Endodermal cell (in vitro differentiated cells): ENCODE results near the gene ELMO3. TPM values are rescaled to one million over a fixed set of nuclear protein-coding genes. Genes with fewer than 3 reads are reported as not detected.

ENCODE experiments used
- DNase-seq: peaks from one replicate; pipeline ENCODE4 v3.0.0-alpha.2; 2017
- H3K27ac ChIP-seq: 2 replicates; pipeline ENCODE4 v1.5.1; 2013; ENCODE audit warnings: mild to moderate bottlenecking, low read depth, low read length, moderate library complexity
- H3K27me3 ChIP-seq: 2 replicates; pipeline ENCODE4 v1.6.1; 2013; ENCODE audit warnings: mild to moderate bottlenecking, low read length, moderate library complexity; ENCODE audit not compliant: insufficient read depth, control insufficient read depth, poor library complexity, severe bottlenecking
- H3K36me3 ChIP-seq: 2 replicates; pipeline ENCODE4 v1.7.0; 2013; ENCODE audit warnings: mild to moderate bottlenecking, low read length, moderate library complexity; ENCODE audit not compliant: control insufficient read depth, insufficient read depth
- H3K4me1 ChIP-seq: one replicate; pipeline ENCODE4 v1.7.0; 2013; ENCODE audit warnings: low read length; ENCODE audit not compliant: control insufficient read depth, insufficient read depth
- H3K4me3 ChIP-seq: 2 replicates; pipeline ENCODE4 v1.5.1; 2013; ENCODE audit warnings: mild to moderate bottlenecking, low read length, moderate library complexity
- H3K9ac ChIP-seq: 2 replicates; pipeline ENCODE4 v1.6.1; 2013; ENCODE audit warnings: mild to moderate bottlenecking, low read length, moderate library complexity; ENCODE audit not compliant: poor library complexity, severe bottlenecking; ENCODE audit errors: extremely low read depth
- H3K9me3 ChIP-seq: 2 replicates; pipeline ENCODE4 v1.6.1; 2013; ENCODE audit warnings: mild to moderate bottlenecking, low read length, moderate library complexity; ENCODE audit not compliant: control insufficient read depth
- H3K27ac Mint-ChIP-seq: 2 replicates; pipeline ENCODE4 v1.8.0; 2020; ENCODE audit warnings: mixed read lengths
- H3K27me3 Mint-ChIP-seq: 2 replicates; pipeline ENCODE4 v1.8.0; 2021; ENCODE audit warnings: mild to moderate bottlenecking, mixed read lengths; ENCODE audit not compliant: insufficient read depth
- H3K36me3 Mint-ChIP-seq: 2 replicates; pipeline ENCODE4 v1.8.0; 2020; ENCODE audit warnings: low read depth, mixed read lengths
- H3K4me1 Mint-ChIP-seq: 2 replicates; pipeline ENCODE4 v1.8.0; 2020; ENCODE audit warnings: mixed read lengths
- H3K4me3 Mint-ChIP-seq: 2 replicates; pipeline ENCODE4 v1.8.0; 2020; ENCODE audit warnings: mild to moderate bottlenecking, moderate library complexity, mixed read lengths
- H3K9me3 Mint-ChIP-seq: 2 replicates; pipeline ENCODE4 v1.8.0; 2020; ENCODE audit warnings: mild to moderate bottlenecking, mixed read lengths
- CTCF ChIP-seq: fragments of 200-600 bp; sonication (generic); conservative IDR thresholded peaks from 2 replicates; pipeline ENCODE4 v1.5.0; 2021; ENCODE audit warnings: antibody characterized with exemption, mild to moderate bottlenecking
- WGBS, 2 experiments: methylation state at CpG; one replicate each; pipeline versions ENCODE4 v1.1.5 to v1.1.7; 2013; ENCODE audit warnings: missing lambda C conversion rate in 2 of 2, mixed read lengths in 1 of 2; ENCODE audit not compliant: insufficient coverage in 1 of 2, insufficient read length in 1 of 2; 5-methylcytosine and 5-hydroxymethylcytosine counted together
- total RNA-seq, 2 donors: library from RNA; stranded (reverse); fragmentation: NEBNext Ultra II Directional in 1 of 2; extraction: Animal tissue kit (Norgen Biotek cat#: 25700) in 1 of 2; gene quantifications; 2 replicates in 1 of 2; 3 replicates in 1 of 2; pipeline ENCODE4 v1.2.1, GENCODE V29; 2021

Gene ELMO3
- total RNA-seq, 2 donors from 2014 or later: 5.6 to 6.4 TPM

DNA sequence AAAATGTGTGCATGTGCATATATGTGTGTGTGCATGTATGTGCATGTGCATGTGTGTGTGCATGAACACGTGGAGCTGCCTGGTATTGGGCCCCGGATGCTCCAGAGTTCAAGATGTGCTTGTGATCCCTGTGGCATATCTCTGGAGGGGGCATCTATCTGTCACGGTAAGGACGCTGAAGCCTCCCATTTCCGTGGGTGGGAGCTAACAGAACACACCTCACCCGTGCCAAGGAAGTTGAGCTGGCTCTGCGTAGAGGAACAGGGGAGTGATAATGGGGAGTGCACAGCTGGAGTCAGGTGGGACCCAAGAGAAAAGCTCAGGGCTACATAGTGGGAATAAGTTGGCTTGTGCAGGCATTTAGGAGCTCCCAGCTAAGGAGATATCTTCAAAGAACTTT, 12.7 kb downstream of the ELMO3 start:
- no peak overlapping the region for H3K4me3 ChIP-seq
- H3K9ac ChIP-seq: no peak overlapping the region
- no peak overlapping the region for H3K27ac ChIP-seq
- Mint-ChIP-seq H3K27me3 (peaks cover 46% of the 10 kb centered on the region), H3K4me3 (no peak overlapping the region), H3K36me3 (no peaks in the 10 kb centered on the region), H3K4me1 (peaks cover 7% of the 10 kb centered on the region), H3K27ac (no peak overlapping the region), H3K9me3 (no peaks in the 10 kb centered on the region)
- peaks cover 2% of the 10 kb centered on the region for H3K4me1 ChIP-seq
- DNase-seq: no peak
- no peak for TF ChIP-seq CTCF
- WGBS, 2 experiments: 81 to 88% methylated on average over 6 to 7 of the region's 7 CpGs
- no peaks in the 10 kb centered on the region for H3K27me3 ChIP-seq
- H3K36me3 ChIP-seq: no peaks in the 10 kb centered on the region
- H3K9me3 ChIP-seq: no peaks in the 10 kb centered on the region

DNA sequence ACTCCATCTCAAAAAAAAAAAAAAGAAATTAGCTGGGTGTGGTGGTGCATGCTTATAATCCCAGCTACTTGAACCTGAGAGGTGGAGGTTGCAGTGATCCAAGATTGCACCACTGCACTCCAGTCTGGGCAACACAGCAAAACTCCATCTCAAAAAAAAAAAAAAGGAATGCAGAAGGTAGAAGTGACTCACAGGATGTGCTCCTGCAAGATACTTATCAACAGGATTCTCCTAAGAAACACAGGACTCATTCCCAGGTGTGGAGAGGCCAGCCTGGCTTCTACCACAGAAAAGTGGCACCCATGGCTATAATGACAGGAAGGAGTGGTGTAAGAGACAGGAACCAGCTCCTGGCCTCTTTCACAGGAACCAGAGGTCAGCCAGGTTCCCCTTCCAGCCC, 13.8 kb downstream of the ELMO3 start:
- Mint-ChIP-seq H3K4me3 (no peak overlapping the region), H3K27ac (no peak overlapping the region), H3K27me3 (peaks cover 56% of the 10 kb centered on the region), H3K4me1 (no peaks in the 10 kb centered on the region), H3K36me3 (no peaks in the 10 kb centered on the region), H3K9me3 (no peaks in the 10 kb centered on the region)
- H3K9ac ChIP-seq: no peak overlapping the region
- TF ChIP-seq CTCF: no peak
- H3K4me1 ChIP-seq: no peaks in the 10 kb centered on the region
- no peak for DNase-seq
- H3K27ac ChIP-seq: no peak overlapping the region
- H3K36me3 ChIP-seq: no peaks in the 10 kb centered on the region
- H3K9me3 ChIP-seq: no peaks in the 10 kb centered on the region
- H3K4me3 ChIP-seq: no peak overlapping the region
- peaks cover 7% of the 10 kb centered on the region for H3K27me3 ChIP-seq

GRCh38 chr16:67213197-67214019, 14.5 kb downstream of the ELMO3 start:
- TF ChIP-seq CTCF: no peak
- Mint-ChIP-seq H3K27ac (no peak overlapping the region), H3K4me1 (no peaks in the 10 kb centered on the region), H3K27me3 (peaks cover 58% of the 10 kb centered on the region), H3K9me3 (no peaks in the 10 kb centered on the region), H3K4me3 (no peak overlapping the region), H3K36me3 (no peaks in the 10 kb centered on the region)
- no peak overlapping the region for H3K9ac ChIP-seq
- H3K9me3 ChIP-seq: no peaks in the 10 kb centered on the region
- no peaks in the 10 kb centered on the region for H3K4me1 ChIP-seq
- DNase-seq: no peak
- H3K4me3 ChIP-seq: no peak overlapping the region
- H3K27ac ChIP-seq: no peak overlapping the region
- H3K36me3 ChIP-seq: no peaks in the 10 kb centered on the region
- WGBS, 2 experiments: 82 to 85% methylated on average over 5 to 8 of the region's 8 CpGs
- peaks cover 7% of the 10 kb centered on the region for H3K27me3 ChIP-seq
